HepG2 (cell line): ENCODE data around the gene DNAJC13. TPM values are rescaled to one million over a fixed set of nuclear protein-coding genes. Genes with fewer than 3 reads are reported as not detected.
A peak's percentile ranks its signal among the peaks of the same experiment; 100 is the strongest.

ENCODE experiments used
- ARID5B ChIP-seq: IDR thresholded peaks from 2 replicates; pipeline ENCODE4 v1.4.0; 2020; ENCODE audit warnings: mild to moderate bottlenecking, missing genetic modification reagents
- ASH2L ChIP-seq: fragments of 300-600, 200-600 bp; sonication (generic); IDR thresholded peaks from 2 replicates; pipeline ENCODE4 v1.7.0; 2017; ENCODE audit warnings: low read depth, mild to moderate bottlenecking, moderate library complexity, mixed read lengths, low read length; ENCODE audit not compliant: insufficient read length
- CBX2 ChIP-seq, 2 experiments: fragments of 200-600 bp in 1 of 2; sonication (generic); formaldehyde crosslinking in 1 of 2; IDR thresholded peaks; 2 replicates each; pipeline versions ENCODE4 v1.7.0 to v1.8.1; 2018 to 2022; ENCODE audit warnings: low read depth in 2 of 2, low read length in 1 of 2, mild to moderate bottlenecking in 1 of 2, missing genetic modification reagents in 1 of 2
- MYC ChIP-seq: sonication (generic); formaldehyde crosslinking; IDR thresholded peaks from 2 replicates; pipeline ENCODE4 v1.9.0; 2021; ENCODE audit warnings: missing genetic modification reagents, borderline replicate concordance
- PCBP1 ChIP-seq: fragments of 200-400 bp; formaldehyde crosslinking; IDR thresholded peaks from 2 replicates; pipeline ENCODE4 v1.6.1; 2017; ENCODE audit warnings: mild to moderate bottlenecking, low read depth, low read length, borderline replicate concordance
- PLSCR1 ChIP-seq: sonication (generic); formaldehyde crosslinking; IDR thresholded peaks from 2 replicates; pipeline ENCODE4 v1.5.0; 2020; ENCODE audit warnings: missing genetic modification reagents, mild to moderate bottlenecking, borderline replicate concordance
- RARA ChIP-seq: IDR thresholded peaks from 2 replicates; pipeline ENCODE4 v1.6.1; 2016; ENCODE audit warnings: missing genetic modification reagents, missing compliant biosample characterization
- YEATS2 ChIP-seq: sonication (generic); formaldehyde crosslinking; IDR thresholded peaks from 2 replicates; pipeline ENCODE4 v1.4.0; 2020; ENCODE audit warnings: missing genetic modification reagents, borderline replicate concordance
- ZFX ChIP-seq: sonication (generic); formaldehyde crosslinking; IDR thresholded peaks from 2 replicates; pipeline ENCODE4 v1.4.0; 2020; ENCODE audit warnings: mild to moderate bottlenecking, low read depth, missing genetic modification reagents, moderate library complexity
- ZNF451 ChIP-seq: sonication (generic); formaldehyde crosslinking; IDR thresholded peaks from 2 replicates; pipeline ENCODE4 v1.5.0; 2020; ENCODE audit warnings: mild to moderate bottlenecking, missing genetic modification reagents
- ZNF570 ChIP-seq: sonication (generic); formaldehyde crosslinking; IDR thresholded peaks from 2 replicates; pipeline ENCODE4 v1.4.0; 2020; ENCODE audit warnings: mild to moderate bottlenecking, missing genetic modification reagents, borderline replicate concordance
- ZNF609 ChIP-seq: sonication (generic); formaldehyde crosslinking; IDR thresholded peaks from 2 replicates; pipeline ENCODE4 v1.4.0; 2020; ENCODE audit warnings: mild to moderate bottlenecking, missing genetic modification reagents, borderline replicate concordance
- ZNF704 ChIP-seq: sonication (generic); formaldehyde crosslinking; IDR thresholded peaks from 2 replicates; pipeline ENCODE4 v1.8.1; 2023; ENCODE audit warnings: mild to moderate bottlenecking, inconsistent platforms, moderate library complexity, missing genetic modification reagents, borderline replicate concordance
- ZNF879 ChIP-seq: sonication (generic); formaldehyde crosslinking; IDR thresholded peaks from 2 replicates; pipeline ENCODE4 v1.8.1; 2023; ENCODE audit warnings: missing genetic modification reagents
- polyA plus RNA-seq, 8 experiments: library from polyadenylated mRNA; depleted of rRNA in 3 of 8; stranded (reverse) in 7 of 8; unstranded in 1 of 8; fragments of >200 nt; fragmentation: Illumina TruSeq in 4 of 8; extraction: Trizol in 4 of 8; gene quantifications; 2 replicates each; pipeline versions ENCODE4 v1.2.1 to v1.2.3, GENCODE V29; 2011 to 2016; ENCODE audit warnings: low read depth in 4 of 8, missing spikeins in 1 of 8, mixed read lengths in 1 of 8; ENCODE audit not compliant: insufficient read depth in 1 of 8
- total RNA-seq, 5 experiments: library from RNA; depleted of rRNA; stranded (reverse); fragments of >200 nt; fragmentation: Illumina TruSeq; extraction: Trizol; gene quantifications; 2 replicates each; pipeline ENCODE4 v1.2.3, GENCODE V29; 2016; ENCODE audit warnings: low read depth in 1 of 5

DNAJC13 gene
- total and polyA plus RNA-seq, 2 of the 13 experiments (the other 11 are each of a cell fraction or from before 2014, with no cell fraction given) = 9.1 to 26.2 TPM

GRCh38 chr3:132543011-132543739 lies 125.9 kb downstream of the DNAJC13 start (continued):
- TF ChIP-seq CBX2 (IDR thresholded peaks at IDR 0.05; ENCODE audit: low read depth, low read length) (no peak), CBX2 (CRISPR knock-in tag; IDR thresholded peaks at IDR 0.05; ENCODE audit: low read depth) (no peak), ZNF704 (CRISPR knock-in tag) (no peak), ZNF879 (CRISPR knock-in tag) (no peak), ZFX (CRISPR knock-in tag) (no peak), RARA (CRISPR knock-in tag) (peak; percentile 40; the same call in 1 of the 2 replicates), ARID5B (CRISPR knock-in tag) (peak; percentile 41), ZNF609 (CRISPR knock-in tag) (no peak), ASH2L (peak; percentile 32), ZNF451 (CRISPR knock-in tag) (no peak), PCBP1 (no peak), YEATS2 (peak; percentile 37; the same call in 1 of the 2 replicates), PLSCR1 (CRISPR knock-in tag) (no peak), ZNF570 (CRISPR knock-in tag) (no peak), MYC (CRISPR knock-in tag) (no peak)
